Naive thymus-derived CD8-positive, alpha-beta T cell (primary cell): Measurements from ENCODE around the gene SLC6A20. TPM values are rescaled to one million over a fixed set of nuclear protein-coding genes. Genes with fewer than 3 reads are reported as not detected.

Experiments used
- ATAC-seq, 2 donors: fragments of 150-1000 bp; cut with Tn5 transposase in 1 of 2; sonication (Bioruptor Pico), chemical (Tn5 transposase) in 1 of 2; 1 replicate in 1 of 2; 2 replicates in 1 of 2; pipeline ENCODE4 v1.10.0; 2021; ENCODE audit warnings: mild to moderate bottlenecking in 2 of 2, moderate library complexity in 2 of 2
- POLR2A ChIA-PET: fragments of 350-600 bp; sonication (Branson Sonifier 250); formaldehyde crosslinking; loops from one replicate; lab custom pipeline; 2021; ENCODE audit warnings: antibody characterized with exemption; lab: Charles Lee
- DNase-seq, 10 donors: peaks; one replicate each; pipeline versions ENCODE4 v3.0.0 to v3.0.0-alpha.2; 2020 to 2022
- H3K27ac Mint-ChIP-seq, 10 donors: one replicate each; pipeline ENCODE4 v1.8.0; 2020 to 2022; ENCODE audit warnings: mild to moderate bottlenecking in 10 of 10, mixed read lengths in 10 of 10, moderate library complexity in 4 of 10, inconsistent platforms in 1 of 10
- H3K27me3 Mint-ChIP-seq, 5 donors: one replicate each; pipeline ENCODE4 v1.8.0; 2021 to 2022; ENCODE audit warnings: mixed read lengths in 5 of 5
- H3K36me3 Mint-ChIP-seq, 3 donors: one replicate each; pipeline ENCODE4 v1.8.0; 2020 to 2022; ENCODE audit warnings: mixed read lengths in 3 of 3, mild to moderate bottlenecking in 2 of 3, inconsistent platforms in 1 of 3
- H3K4me1 Mint-ChIP-seq, 4 donors: one replicate each; pipeline ENCODE4 v1.8.0; 2021 to 2022; ENCODE audit warnings: mixed read lengths in 4 of 4
- H3K4me3 Mint-ChIP-seq, 10 donors: one replicate each; pipeline ENCODE4 v1.8.0; 2020 to 2022; ENCODE audit warnings: mild to moderate bottlenecking in 10 of 10, mixed read lengths in 10 of 10, moderate library complexity in 6 of 10, inconsistent platforms in 1 of 10
- H3K9me3 Mint-ChIP-seq, 9 donors: one replicate each; pipeline ENCODE4 v1.8.0; 2020 to 2022; ENCODE audit warnings: mixed read lengths in 9 of 9, mild to moderate bottlenecking in 3 of 9, inconsistent platforms in 1 of 9, moderate library complexity in 1 of 9
- polyA plus RNA-seq, 3 donors: library from polyadenylated mRNA; unstranded; fragments of 300-500 nt; fragmentation: Illumina TruSeq; gene quantifications; one replicate each; pipeline ENCODE4 v1.2.3, GENCODE V29; 2021
- total RNA-seq, 8 experiments: library from RNA in 2 of 8; stranded (reverse) in 2 of 8; gene quantifications; one replicate each; pipeline ENCODE4 v1.2.3 and lab custom pipeline; 2021 to 2026

Gene SLC6A20
- total and polyA plus RNA-seq, 5 experiments from 2014 or later = 0.52 TPM; not detected in 4

- H3K36me3 Mint-ChIP-seq = peaks cover 10 to 40% (median 22%) of the 10 kb centered on the region in 3 donors
- DNase-seq (no peak), ATAC-seq (no peak)
- H3K27me3 Mint-ChIP-seq = no peaks in the 10 kb centered on the region
- peaks cover 0 to 8% (median 3%) of the 10 kb centered on the region in 4 donors for H3K4me1 Mint-ChIP-seq
- no peak overlapping the region for H3K27ac Mint-ChIP-seq
- POLR2A ChIA-PET = no interaction called here
- H3K9me3 Mint-ChIP-seq = peaks cover 0 to 6% (median 3%) of the 10 kb centered on the region in 9 donors
- no peak overlapping the region for H3K4me3 Mint-ChIP-seq
These were observed 23.2 kb upstream of the SLC6A20 start for GRCh38 chr3:45819543-45819942.

DNA sequence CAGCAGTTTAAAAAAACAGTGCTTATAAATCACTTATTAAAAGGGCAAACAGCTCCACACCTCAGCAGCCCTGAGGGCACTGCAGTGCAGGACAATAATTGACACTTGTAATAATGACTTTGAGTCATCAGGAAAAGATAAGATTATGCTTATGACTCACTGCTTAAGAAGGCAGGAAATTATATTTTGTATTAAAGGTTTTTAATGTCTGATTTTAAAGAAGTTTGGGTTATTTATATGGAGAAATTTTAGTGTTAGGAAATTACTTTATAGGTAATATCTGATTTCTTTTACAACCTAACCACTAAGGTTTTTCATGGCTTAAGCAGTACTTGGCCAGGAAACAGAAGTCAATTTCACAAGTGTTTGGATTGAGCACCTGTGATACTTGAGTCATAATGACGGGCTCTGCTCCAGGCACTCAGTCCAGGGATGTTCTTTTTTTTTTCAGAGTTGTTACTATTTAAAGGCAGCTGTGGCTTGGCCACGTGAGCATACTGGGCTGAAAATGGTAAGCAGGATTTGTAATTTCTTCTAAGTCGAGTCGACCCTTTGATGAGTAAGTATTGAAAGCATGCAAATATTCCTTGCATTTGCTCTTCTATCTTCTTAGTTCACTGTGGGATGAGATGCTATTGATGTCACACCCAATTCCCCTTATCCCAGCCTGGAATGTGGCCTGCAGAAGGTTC lies 21.6 kb upstream of the SLC6A20 start:
- no peaks in the 10 kb centered on the region for H3K27me3 Mint-ChIP-seq
- peaks cover 0 to 6% (median 3%) of the 10 kb centered on the region in 9 donors for H3K9me3 Mint-ChIP-seq
- H3K27ac Mint-ChIP-seq = no peak overlapping the region
- POLR2A ChIA-PET = no interaction called here
- H3K36me3 Mint-ChIP-seq = peaks cover 7 to 34% (median 13%) of the 10 kb centered on the region in 3 donors
- DNase-seq (no peak), ATAC-seq (no peak)
- H3K4me3 Mint-ChIP-seq = no peak overlapping the region
- peaks cover 0 to 8% (median 3%) of the 10 kb centered on the region in 4 donors for H3K4me1 Mint-ChIP-seq

- H3K36me3 Mint-ChIP-seq = peaks cover 6 to 24% (median 6%) of the 10 kb centered on the region in 3 donors
- POLR2A ChIA-PET = no interaction called here
- H3K9me3 Mint-ChIP-seq = peaks cover 0 to 6% (median 3%) of the 10 kb centered on the region in 9 donors
- peaks cover 0 to 8% (median 3%) of the 10 kb centered on the region in 4 donors for H3K4me1 Mint-ChIP-seq
- no peak overlapping the region for H3K27ac Mint-ChIP-seq
- no peak overlapping the region for H3K4me3 Mint-ChIP-seq
- H3K27me3 Mint-ChIP-seq = no peaks in the 10 kb centered on the region
- DNase-seq (no peak), ATAC-seq (no peak)
These were observed 20.2 kb upstream of the SLC6A20 start for GRCh38 chr3:45816544-45816943.

GRCh38 chr3:45814322-45814721 lies 18.0 kb upstream of the SLC6A20 start:
- Mint-ChIP-seq H3K36me3 (peaks cover 5 to 12% (median 9%) of the 10 kb centered on the region in 3 donors), H3K9me3 (peaks cover 0 to 6% (median 3%) of the 10 kb centered on the region in 9 donors)

DNA sequence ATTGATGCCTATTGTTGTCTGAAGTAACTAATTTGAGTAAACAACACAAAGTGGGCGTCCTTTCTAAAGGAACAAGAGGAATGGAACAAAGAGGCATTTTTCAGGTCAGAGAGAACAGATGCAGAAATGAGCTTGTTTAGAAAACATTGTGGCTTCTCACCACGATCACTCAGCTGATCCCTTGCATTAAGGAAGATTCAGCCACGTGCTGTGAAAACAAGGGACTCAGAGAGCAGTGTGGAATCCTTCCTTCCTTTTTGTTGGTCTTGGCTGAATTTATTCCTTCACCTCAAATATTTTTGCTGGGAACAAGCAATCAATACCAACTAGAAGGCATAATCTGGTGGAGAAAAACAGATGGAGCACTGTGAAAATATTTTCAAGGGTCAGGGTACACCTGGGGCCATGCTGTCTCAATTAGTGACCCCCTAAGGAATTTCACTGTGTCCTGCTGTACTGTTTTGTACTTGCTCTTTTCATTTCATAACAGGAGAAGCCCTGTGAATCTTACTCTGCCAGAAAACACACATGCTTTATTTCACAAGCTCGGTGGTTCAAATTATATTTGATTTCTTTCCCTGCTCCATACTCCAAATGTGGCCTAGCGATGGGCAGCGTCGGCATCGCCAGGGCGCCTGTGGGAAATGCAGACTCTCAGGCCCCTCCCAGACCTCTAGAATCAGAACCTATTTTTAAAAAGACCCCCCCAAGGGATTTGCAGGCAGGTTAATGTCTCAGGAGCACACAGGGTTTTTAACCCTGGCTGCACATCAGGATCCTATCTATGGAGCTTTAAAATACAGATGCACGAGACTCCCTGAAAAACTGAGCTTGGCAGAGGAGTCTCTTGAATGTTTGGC lies 11.6 kb upstream of the SLC6A20 start:
- POLR2A ChIA-PET = interaction anchor here (1.1 kb wide), 1 partner anchor 13 kb away, joined by 3 read pairs; no protein-coding TSS in a partner anchor

More at GRCh38 chr3:45814322-45814721, 18.0 kb upstream of the SLC6A20 start:
- Mint-ChIP-seq H3K4me1 (peaks cover 0 to 8% (median 3%) of the 10 kb centered on the region in 4 donors), H3K27me3 (peaks cover 0 to 9% (median 0%) of the 10 kb centered on the region in 5 donors), H3K27ac (no peak overlapping the region), H3K4me3 (no peak overlapping the region)
- ATAC-seq = no peak
- no peak for DNase-seq
- POLR2A ChIA-PET = no interaction called here

GRCh38 chr3:45807133-45807532 lies 10.8 kb upstream of the SLC6A20 start:
- POLR2A ChIA-PET = no interaction called here
- Mint-ChIP-seq H3K4me3 (no peak overlapping the region), H3K27me3 (peaks cover 0 to 13% (median 0%) of the 10 kb centered on the region in 5 donors)

More for the DNA sequence above, 11.6 kb upstream of the SLC6A20 start:
- H3K27ac Mint-ChIP-seq = no peak overlapping the region
- peaks cover 0 to 9% (median 2%) of the 10 kb centered on the region in 3 donors for H3K36me3 Mint-ChIP-seq
- no peaks in the 10 kb centered on the region for H3K9me3 Mint-ChIP-seq
- H3K4me3 Mint-ChIP-seq = no peak overlapping the region
- ATAC-seq (no peak), DNase-seq (no peak)
- H3K4me1 Mint-ChIP-seq = peaks cover 5 to 8% (median 7%) of the 10 kb centered on the region in 4 donors
- H3K27me3 Mint-ChIP-seq = peaks cover 0 to 13% (median 0%) of the 10 kb centered on the region in 5 donors

DNA sequence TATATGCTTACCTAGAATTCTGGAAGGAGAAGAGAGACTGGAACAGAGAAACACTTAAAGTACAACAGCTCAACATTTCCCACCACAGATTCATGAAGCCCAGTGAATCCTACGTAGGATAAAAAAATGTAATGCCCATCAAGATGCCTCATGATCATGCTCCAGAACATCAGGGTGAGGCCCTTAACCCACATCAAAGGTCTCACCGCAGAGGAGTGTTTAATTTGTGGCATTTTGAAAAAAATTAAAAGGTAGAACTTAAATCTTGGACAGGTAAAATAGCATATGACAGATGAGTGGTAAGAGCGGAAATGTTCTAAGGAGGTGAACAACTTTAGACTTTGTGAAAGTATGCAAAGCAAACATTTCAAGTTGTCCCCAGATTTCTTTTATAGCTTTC lies 9.7 kb upstream of the SLC6A20 start:
- Mint-ChIP-seq H3K36me3 (peaks cover 0 to 4% (median 2%) of the 10 kb centered on the region in 3 donors), H3K27me3 (peaks cover 0 to 13% (median 0%) of the 10 kb centered on the region in 5 donors), H3K9me3 (no peaks in the 10 kb centered on the region), H3K27ac (peak overlapping the region in 2 of 10 donors; percentile 2 to 32), H3K4me3 (peak overlapping the region in 1 of 10 donors; percentile 28), H3K4me1 (peaks cover 5 to 8% (median 7%) of the 10 kb centered on the region in 4 donors)
- DNase-seq (no peak), ATAC-seq (no peak)
- POLR2A ChIA-PET = interaction anchor here (1.5 kb wide), 1 partner anchor 9 kb away, joined by 3 read pairs; no protein-coding TSS in a partner anchor

More at GRCh38 chr3:45807133-45807532, 10.8 kb upstream of the SLC6A20 start:
- Mint-ChIP-seq H3K9me3 (no peaks in the 10 kb centered on the region), H3K27ac (no peak overlapping the region), H3K36me3 (peaks cover 0 to 9% (median 2%) of the 10 kb centered on the region in 3 donors), H3K4me1 (peaks cover 5 to 8% (median 7%) of the 10 kb centered on the region in 4 donors)
- ATAC-seq (no peak), DNase-seq (no peak)

DNA sequence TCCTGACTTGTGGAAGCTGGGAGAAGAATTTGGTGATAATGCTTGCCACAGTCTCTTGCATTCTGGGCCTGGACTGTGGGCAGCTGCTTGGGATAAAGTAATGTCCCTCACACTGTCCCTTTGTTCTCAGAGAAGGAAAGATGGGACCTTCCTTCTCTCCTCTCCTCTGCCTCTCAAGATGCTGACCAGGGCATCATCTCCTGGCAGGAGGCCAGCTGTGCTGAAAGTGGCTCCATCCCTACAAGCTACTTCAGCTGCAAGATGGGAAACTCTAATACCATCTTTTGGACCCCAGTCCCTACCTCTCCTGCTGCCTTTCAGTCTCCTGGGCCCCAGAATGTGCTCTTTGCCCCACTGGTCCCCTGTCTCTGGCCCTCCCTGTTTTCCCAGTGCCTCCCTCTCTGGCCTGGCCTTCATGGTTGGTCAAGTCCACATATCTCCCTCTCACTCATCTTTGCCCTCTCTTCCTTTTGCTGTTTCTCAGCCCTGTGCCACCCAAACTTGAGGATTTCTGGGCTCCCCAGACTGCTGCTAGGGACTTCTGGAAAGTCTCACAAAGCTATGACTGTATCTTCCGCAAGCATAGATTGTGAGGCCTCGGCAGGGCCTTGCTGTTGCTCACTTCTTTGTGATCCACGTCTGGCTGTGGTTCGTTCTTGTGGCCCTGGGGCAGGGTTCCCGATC lies 7.1 kb upstream of the SLC6A20 start:
- no peaks in the 10 kb centered on the region for H3K36me3 Mint-ChIP-seq
- peaks cover 0 to 21% (median 14%) of the 10 kb centered on the region in 5 donors for H3K27me3 Mint-ChIP-seq
- H3K9me3 Mint-ChIP-seq = no peaks in the 10 kb centered on the region
- ATAC-seq (no peak), DNase-seq (no peak)
- no peak overlapping the region for H3K27ac Mint-ChIP-seq
- POLR2A ChIA-PET = no interaction called here
- H3K4me1 Mint-ChIP-seq = peaks cover 4 to 8% (median 7%) of the 10 kb centered on the region in 4 donors
- H3K4me3 Mint-ChIP-seq = no peak overlapping the region

- Mint-ChIP-seq H3K9me3 (no peaks in the 10 kb centered on the region), H3K4me1 (peaks cover 4 to 10% (median 8%) of the 10 kb centered on the region in 4 donors), H3K4me3 (no peak overlapping the region), H3K36me3 (no peaks in the 10 kb centered on the region), H3K27me3 (peaks cover 4 to 33% (median 24%) of the 10 kb centered on the region in 5 donors), H3K27ac (no peak overlapping the region)
- POLR2A ChIA-PET = no interaction called here
- DNase-seq (no peak), ATAC-seq (no peak)
These were observed 5.8 kb upstream of the SLC6A20 start for GRCh38 chr3:45802146-45802545.

DNA sequence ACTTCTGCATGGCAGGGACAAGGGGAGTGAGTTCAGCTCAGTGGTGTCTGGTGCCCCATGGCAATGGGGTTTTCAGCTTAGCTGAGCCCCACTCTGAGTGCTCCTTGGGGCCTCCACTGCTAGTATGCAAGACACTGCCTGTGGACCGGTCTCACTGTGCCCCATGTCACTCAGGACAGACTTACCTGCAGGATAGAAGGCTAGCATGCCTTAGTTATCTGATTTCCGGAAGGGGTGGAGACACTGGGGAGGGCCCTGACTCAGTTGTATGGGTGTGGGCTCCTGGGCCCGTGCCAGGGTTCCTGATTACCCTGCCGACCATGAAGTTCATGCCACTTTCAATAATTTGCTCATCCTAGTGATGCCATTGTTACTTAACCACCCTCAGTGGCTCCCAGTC lies 4.3 kb upstream of the SLC6A20 start:
- Mint-ChIP-seq H3K27ac (no peak overlapping the region), H3K4me1 (peaks cover 0 to 12% (median 7%) of the 10 kb centered on the region in 4 donors), H3K27me3 (peaks cover 10 to 49% (median 33%) of the 10 kb centered on the region in 5 donors), H3K36me3 (no peaks in the 10 kb centered on the region), H3K9me3 (no peaks in the 10 kb centered on the region), H3K4me3 (no peak overlapping the region)
- no peak for DNase-seq
- no peak for ATAC-seq
- POLR2A ChIA-PET = no interaction called here

DNA sequence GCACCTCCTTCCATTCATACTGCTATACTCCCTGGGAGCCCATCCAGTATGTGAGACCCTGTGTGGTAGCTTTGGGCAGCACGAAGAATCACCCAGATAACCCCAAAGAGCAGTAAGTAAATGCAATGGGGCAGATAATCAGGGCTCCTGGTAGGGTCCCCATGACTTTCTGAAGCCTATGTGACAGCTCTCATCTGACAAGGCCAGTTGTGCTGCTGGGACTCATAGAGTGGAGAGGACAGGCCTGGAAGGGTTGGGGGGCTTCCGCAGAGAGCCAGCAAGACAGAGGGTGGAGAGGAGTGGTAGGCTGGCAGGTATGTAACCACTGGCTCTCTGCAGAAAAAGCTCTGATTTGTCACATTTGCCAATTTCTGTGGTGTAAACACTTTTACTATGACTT lies 3.2 kb upstream of the SLC6A20 start:
- no peak for DNase-seq
- peak overlapping the region in 1 of 10 donors; percentile 68 for H3K27ac Mint-ChIP-seq
- no peak overlapping the region for H3K4me3 Mint-ChIP-seq
- peaks cover 19 to 59% (median 43%) of the 10 kb centered on the region in 5 donors for H3K27me3 Mint-ChIP-seq
- H3K4me1 Mint-ChIP-seq = peaks cover 3 to 18% (median 12%) of the 10 kb centered on the region in 4 donors
- no peaks in the 10 kb centered on the region for H3K36me3 Mint-ChIP-seq
- H3K9me3 Mint-ChIP-seq = no peaks in the 10 kb centered on the region
- POLR2A ChIA-PET = no interaction called here
- ATAC-seq = no peak

DNA sequence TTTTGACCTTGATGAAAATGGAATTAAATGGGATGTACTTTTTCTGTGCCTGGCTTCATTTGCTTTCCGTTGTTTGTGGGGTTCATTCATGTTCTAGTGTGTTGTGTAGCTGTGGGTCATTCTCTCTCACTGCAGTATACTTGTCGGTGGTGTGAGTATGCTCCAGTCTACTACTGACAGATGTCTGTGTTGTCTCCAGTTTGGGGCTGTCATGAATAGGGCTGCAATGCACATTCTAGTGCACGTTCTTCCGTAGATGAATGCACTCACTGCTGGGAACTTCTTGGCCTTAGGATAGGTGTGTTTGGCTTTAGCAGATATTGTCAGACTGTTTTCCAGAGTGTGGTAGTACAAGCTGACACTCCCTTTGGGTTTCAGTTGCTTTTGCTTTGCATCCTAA lies 1.7 kb upstream of the SLC6A20 start:
- H3K27ac Mint-ChIP-seq = no peak overlapping the region
- H3K4me1 Mint-ChIP-seq = peaks cover 3 to 18% (median 12%) of the 10 kb centered on the region in 4 donors
- H3K27me3 Mint-ChIP-seq = peaks cover 27 to 71% (median 49%) of the 10 kb centered on the region in 5 donors

More for the DNA sequence above, 1.7 kb upstream of the SLC6A20 start:
- H3K9me3 Mint-ChIP-seq = no peaks in the 10 kb centered on the region
- DNase-seq (no peak), ATAC-seq (no peak)
- POLR2A ChIA-PET = interaction anchor here (1.2 kb wide), 1 partner anchor 8 kb away, joined by 3 read pairs; no protein-coding TSS in a partner anchor
- no peaks in the 10 kb centered on the region for H3K36me3 Mint-ChIP-seq
- H3K4me3 Mint-ChIP-seq = peak overlapping the region in 3 of 10 donors; percentile 1 to 15 (median 5)
